Gastrocnemius medialis (tissue), 4 donors: ENCODE data around the gene C4BPB. TPM values are rescaled to one million over a fixed set of nuclear protein-coding genes. Genes with fewer than 3 reads are reported as not detected.

ENCODE experiments used
- ATAC-seq, 2 donors: fragments of 150-250 bp; one replicate each; pipeline ENCODE4 v1.9.1; 2016
- DNase-seq, 2 donors: peaks; one replicate each; pipeline ENCODE4 v3.0.0-alpha.2; 2019
- H3K27ac ChIP-seq, 4 donors: fragments of 200-600 bp; sonication (generic); 1 replicate in 1 of 4; 2 replicates in 3 of 4; pipeline ENCODE4 v1.5.1; 2016 to 2018; ENCODE audit warnings: mild to moderate bottlenecking in 2 of 4, moderate library complexity in 1 of 4
- H3K27me3 ChIP-seq, 3 donors: fragments of 200-600 bp; sonication (generic) in 2 of 3; 1 replicate in 1 of 3; 2 replicates in 2 of 3; pipeline versions ENCODE4 v1.5.1 to v1.6.0; 2016 to 2019; ENCODE audit warnings: mild to moderate bottlenecking in 1 of 3, moderate library complexity in 1 of 3
- H3K36me3 ChIP-seq, 2 donors: fragments of 200-600 bp; sonication (generic) in 1 of 2; one replicate each; pipeline ENCODE4 v1.5.1; 2017 to 2018
- H3K4me1 ChIP-seq, 2 donors: fragments of 200-600 bp; sonication (generic) in 1 of 2; one replicate each; pipeline ENCODE4 v1.5.1; 2016 to 2017; ENCODE audit warnings: mild to moderate bottlenecking in 2 of 2
- H3K4me3 ChIP-seq, 4 donors: fragments of 200-600 bp; sonication (generic) in 3 of 4; 1 replicate in 1 of 4; 2 replicates in 3 of 4; pipeline ENCODE4 v1.5.1; 2016 to 2019; ENCODE audit warnings: mild to moderate bottlenecking in 2 of 4
- H3K9me3 ChIP-seq, 3 donors: fragments of 200-600 bp; sonication (generic) in 2 of 3; 1 replicate in 1 of 3; 2 replicates in 2 of 3; pipeline ENCODE4 v1.5.1; 2016 to 2019
- CTCF ChIP-seq, 5 experiments: fragments of 450-650 bp in 3 of 5; fragments of 200-600 bp in 2 of 5; sonication (generic) in 2 of 5; IDR thresholded peaks in 4 of 5; conservative IDR thresholded peaks in 1 of 5; 1 replicate in 4 of 5; 2 replicates in 1 of 5; pipeline ENCODE4 v1.5.1; 2016 to 2019; ENCODE audit warnings: antibody characterized with exemption in 5 of 5, mild to moderate bottlenecking in 3 of 5, moderate library complexity in 3 of 5
- POLR2A ChIP-seq, 2 donors: fragments of 450-650 bp; IDR thresholded peaks; one replicate each; pipeline ENCODE4 v1.6.1; 2017; ENCODE audit warnings: antibody characterized with exemption in 2 of 2, mild to moderate bottlenecking in 2 of 2, moderate library complexity in 2 of 2
- in situ Hi-C, 4 donors: fragments of 200-750 bp; cut with MboI; loops; one replicate each; pipeline versions ENCODE4 v1.15.0 to v1.8.0; 2017; ENCODE audit warnings: low sequenced_read_pairs in 4 of 4
- intact Hi-C: fragments of 100-400 bp; cut with DNase I; formaldehyde crosslinking; loops from one replicate; pipeline ENCODE4 v1.15.1; 2023; ENCODE audit warnings: low total_unique reads
- total RNA-seq, 4 donors: library from RNA; depleted of rRNA; stranded (reverse); fragments of >200 nt; gene quantifications; one replicate each; pipeline versions ENCODE4 v1.1.0 to v1.2.3, GENCODE V29; 2016

Gene C4BPB
- total RNA-seq, 4 donors from 2014 or later = 0.46 to 0.62 TPM; not detected in 2

GRCh38 chr1:207071426-207071825 lies 17.2 kb upstream of the C4BPB start:
- intact Hi-C loops = no loop called here
- TF ChIP-seq CTCF (IDR thresholded peaks at IDR 0.05 in 4 of 5, conservative IDR thresholded peaks at IDR 0.05 in 1 of 5) (no peak), POLR2A (IDR thresholded peaks at IDR 0.05) (no peak)
- Histone ChIP-seq H3K4me3 (no peak overlapping the region), H3K27ac (peak overlapping the region; percentile 22 to 88 (median 54)), H3K4me1 (peaks cover 3 to 14% of the 10 kb centered on the region in 2 donors), H3K36me3 (peaks cover 0 to 68% of the 10 kb centered on the region in 2 donors), H3K9me3 (no peaks in the 10 kb centered on the region), H3K27me3 (no peaks in the 10 kb centered on the region)
- ATAC-seq (no peak), DNase-seq (no peak)
- in situ Hi-C loops = loop anchor here in 3 of 4 donors (10.0 to 25.0 kb wide), 3 partner anchors 333 to 716 kb away; partner anchors contain the start of gene DYRK3 (in 1 of the 3)

GRCh38 chr1:207072233-207072632 lies 16.4 kb upstream of the C4BPB start:
- in situ Hi-C loops = loop anchor here in 3 of 4 donors (10.0 to 25.0 kb wide), 3 partner anchors 333 to 715 kb away; partner anchors contain the start of gene DYRK3 (in 1 of the 3)
- H3K4me3 ChIP-seq = no peak overlapping the region
- H3K27me3 ChIP-seq = no peaks in the 10 kb centered on the region
- peaks cover 11 to 21% of the 10 kb centered on the region in 2 donors for H3K4me1 ChIP-seq
- no peak for ATAC-seq
- H3K27ac ChIP-seq = peak overlapping the region in 3 of 4 donors; percentile 22 to 88 (median 28)
- no peaks in the 10 kb centered on the region for H3K9me3 ChIP-seq
- H3K36me3 ChIP-seq = peaks cover 0 to 63% of the 10 kb centered on the region in 2 donors
- TF ChIP-seq POLR2A (IDR thresholded peaks at IDR 0.05) (no peak), CTCF (IDR thresholded peaks at IDR 0.05 in 4 of 5, conservative IDR thresholded peaks at IDR 0.05 in 1 of 5) (no peak)
- intact Hi-C loops = no loop called here
- DNase-seq = no peak

GRCh38 chr1:207073906-207074820 lies 14.5 kb upstream of the C4BPB start:
- in situ Hi-C loops = loop anchor here in 3 of 4 donors (10.0 to 25.0 kb wide), 3 partner anchors 331 to 713 kb away; partner anchors contain the start of gene DYRK3 (in 1 of the 3)

More at GRCh38 chr1:207073906-207074820, 14.5 kb upstream of the C4BPB start:
- no peak for DNase-seq
- ATAC-seq = no peak
- peak overlapping the region in 1 of 4 donors; percentile 88 for H3K27ac ChIP-seq
- peaks cover 16 to 25% of the 10 kb centered on the region in 2 donors for H3K4me1 ChIP-seq
- intact Hi-C loops = no loop called here
- H3K9me3 ChIP-seq = no peaks in the 10 kb centered on the region
- H3K36me3 ChIP-seq = peaks cover 0 to 43% of the 10 kb centered on the region in 2 donors
- H3K4me3 ChIP-seq = no peak overlapping the region
- no peaks in the 10 kb centered on the region for H3K27me3 ChIP-seq
- TF ChIP-seq CTCF (IDR thresholded peaks at IDR 0.05 in 4 of 5, conservative IDR thresholded peaks at IDR 0.05 in 1 of 5) = no peak
- TF ChIP-seq POLR2A (IDR thresholded peaks at IDR 0.05) = no peak
